Lower leg skin (tissue), 3 donors: ENCODE measurements around the gene CDAN1.

Source experiments
- POLR2A ChIP-seq, 2 donors: fragments of 450-650 bp; IDR thresholded peaks; one replicate each; pipeline ENCODE4 v1.6.1; 2016 to 2017; ENCODE audit warnings: antibody characterized with exemption in 2 of 2, mild to moderate bottlenecking in 1 of 2, moderate library complexity in 1 of 2
- TF ChIP-seq, protein P1 (sequence below), 3 donors: fragments of 450-650 bp; IDR thresholded peaks; one replicate each; pipeline ENCODE4 v1.5.1; 2016; ENCODE audit warnings: antibody characterized with exemption in 3 of 3, mild to moderate bottlenecking in 3 of 3, moderate library complexity in 2 of 3

DNA sequence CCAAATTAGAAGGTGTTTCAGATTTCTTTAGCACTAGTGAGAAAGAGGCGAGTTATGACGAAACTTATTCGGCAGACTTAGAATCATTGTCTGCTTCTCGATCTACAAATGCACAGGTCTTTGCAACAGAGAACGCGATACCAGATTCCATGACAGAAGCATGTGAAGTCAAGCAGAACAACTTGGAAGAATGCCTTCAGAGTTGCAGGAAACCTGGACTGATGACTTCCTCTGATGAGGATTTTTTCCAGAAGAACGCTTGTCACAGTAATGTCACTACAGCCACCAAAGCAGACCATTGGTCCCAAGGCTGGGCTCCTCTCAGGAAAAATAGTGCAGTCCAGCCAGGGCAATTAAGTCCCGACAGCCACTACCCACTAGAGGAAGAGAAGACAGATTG lies 50.6 kb downstream of the CDAN1 start:
- TF ChIP-seq, protein P1, sequence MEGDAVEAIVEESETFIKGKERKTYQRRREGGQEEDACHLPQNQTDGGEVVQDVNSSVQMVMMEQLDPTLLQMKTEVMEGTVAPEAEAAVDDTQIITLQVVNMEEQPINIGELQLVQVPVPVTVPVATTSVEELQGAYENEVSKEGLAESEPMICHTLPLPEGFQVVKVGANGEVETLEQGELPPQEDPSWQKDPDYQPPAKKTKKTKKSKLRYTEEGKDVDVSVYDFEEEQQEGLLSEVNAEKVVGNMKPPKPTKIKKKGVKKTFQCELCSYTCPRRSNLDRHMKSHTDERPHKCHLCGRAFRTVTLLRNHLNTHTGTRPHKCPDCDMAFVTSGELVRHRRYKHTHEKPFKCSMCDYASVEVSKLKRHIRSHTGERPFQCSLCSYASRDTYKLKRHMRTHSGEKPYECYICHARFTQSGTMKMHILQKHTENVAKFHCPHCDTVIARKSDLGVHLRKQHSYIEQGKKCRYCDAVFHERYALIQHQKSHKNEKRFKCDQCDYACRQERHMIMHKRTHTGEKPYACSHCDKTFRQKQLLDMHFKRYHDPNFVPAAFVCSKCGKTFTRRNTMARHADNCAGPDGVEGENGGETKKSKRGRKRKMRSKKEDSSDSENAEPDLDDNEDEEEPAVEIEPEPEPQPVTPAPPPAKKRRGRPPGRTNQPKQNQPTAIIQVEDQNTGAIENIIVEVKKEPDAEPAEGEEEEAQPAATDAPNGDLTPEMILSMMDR (IDR thresholded peaks at IDR 0.05) = no peak
- no peak for TF ChIP-seq POLR2A (IDR thresholded peaks at IDR 0.05)
